Glomerular endothelial cell (primary cell): ENCODE data around the gene POLR1B. TPM values are rescaled to one million over a fixed set of nuclear protein-coding genes. Genes with fewer than 3 reads are reported as not detected.
A peak's percentile ranks its signal among the peaks of the same experiment; 100 is the strongest.
"Not testable (repeated sequence)": the region's sequence is repeated elsewhere in the genome, so short reads cannot be mapped to it uniquely, and the experiment has no call there.

Source experiments
- DNase-seq: peaks from one replicate; pipeline ENCODE4 v3.0.0-alpha.2; 2011; ENCODE audit warnings: low read depth, low spot score; ENCODE audit errors: extremely low read depth
- total RNA-seq: library from RNA; depleted of rRNA; stranded (reverse); fragments of >200 nt; gene quantifications from 2 replicates; pipeline ENCODE4 v1.2.3, GENCODE V29; 2015

The POLR1B gene
- total RNA-seq, 1 donor from 2014 or later = 12.4 TPM

- DNase-seq = no peak
These were observed 3.0 kb upstream of the POLR1B start for GRCh38 chr2:112539306-112539705.

GRCh38 chr2:112540906-112541305, 1.4 kb upstream of the POLR1B start:
- DNase-seq = no peak

- peak; percentile 22 for DNase-seq
These were observed 746 bp upstream of the POLR1B start for GRCh38 chr2:112541315-112542122.

GRCh38 chr2:112542984-112543661, 858 bp downstream of the POLR1B start:
- DNase-seq = peak; percentile 7

GRCh38 chr2:112547333-112547732, 5.1 kb downstream of the POLR1B start:
- DNase-seq = no peak

GRCh38 chr2:112548980-112549379, 6.7 kb downstream of the POLR1B start:
- DNase-seq = no peak

- no peak for DNase-seq
These were observed 23.8 kb downstream of the POLR1B start for GRCh38 chr2:112566104-112566503.

- not testable (repeated sequence) for DNase-seq
These were observed 24.2 kb downstream of the POLR1B start for GRCh38 chr2:112566508-112566907.

GRCh38 chr2:112572005-112572404, 29.7 kb downstream of the POLR1B start:
- DNase-seq = no peak

- no peak for DNase-seq
These were observed 35.5 kb downstream of the POLR1B start for GRCh38 chr2:112577756-112578155.

GRCh38 chr2:112579241-112579640, 37.0 kb downstream of the POLR1B start:
- no peak for DNase-seq

GRCh38 chr2:112580084-112580483, 37.8 kb downstream of the POLR1B start:
- no peak for DNase-seq

GRCh38 chr2:112582314-112582746, 40.1 kb downstream of the POLR1B start:
- no peak for DNase-seq

GRCh38 chr2:112583497-112584133, 41.4 kb downstream of the POLR1B start:
- DNase-seq = no peak

GRCh38 chr2:112584134-112584890, 42.0 kb downstream of the POLR1B start, which contains the start of gene CHCHD5:
TSS of gene CHCHD5 (plus strand) at chr2:112584609. CDS start at chr2:112584648, 39 bp downstream.
- DNase-seq = peak; percentile 66

GRCh38 chr2:112584891-112585250, 42.6 kb downstream of the POLR1B start:
- no peak for DNase-seq

- DNase-seq = no peak
These were observed 43.1 kb downstream of the POLR1B start for GRCh38 chr2:112585400-112585799.

GRCh38 chr2:112585873-112586464, 43.7 kb downstream of the POLR1B start:
- no peak for DNase-seq

GRCh38 chr2:112588611-112589045, 46.4 kb downstream of the POLR1B start:
- no peak for DNase-seq

- DNase-seq = no peak
These were observed 49.1 kb downstream of the POLR1B start for GRCh38 chr2:112591413-112591812.
